ENCODE results near the gene RTN3.
"Not testable (repeated sequence)": the region's sequence is repeated elsewhere in the genome, so short reads cannot be mapped to it uniquely, and the experiment has no call there.

Gene RTN3, protein sequence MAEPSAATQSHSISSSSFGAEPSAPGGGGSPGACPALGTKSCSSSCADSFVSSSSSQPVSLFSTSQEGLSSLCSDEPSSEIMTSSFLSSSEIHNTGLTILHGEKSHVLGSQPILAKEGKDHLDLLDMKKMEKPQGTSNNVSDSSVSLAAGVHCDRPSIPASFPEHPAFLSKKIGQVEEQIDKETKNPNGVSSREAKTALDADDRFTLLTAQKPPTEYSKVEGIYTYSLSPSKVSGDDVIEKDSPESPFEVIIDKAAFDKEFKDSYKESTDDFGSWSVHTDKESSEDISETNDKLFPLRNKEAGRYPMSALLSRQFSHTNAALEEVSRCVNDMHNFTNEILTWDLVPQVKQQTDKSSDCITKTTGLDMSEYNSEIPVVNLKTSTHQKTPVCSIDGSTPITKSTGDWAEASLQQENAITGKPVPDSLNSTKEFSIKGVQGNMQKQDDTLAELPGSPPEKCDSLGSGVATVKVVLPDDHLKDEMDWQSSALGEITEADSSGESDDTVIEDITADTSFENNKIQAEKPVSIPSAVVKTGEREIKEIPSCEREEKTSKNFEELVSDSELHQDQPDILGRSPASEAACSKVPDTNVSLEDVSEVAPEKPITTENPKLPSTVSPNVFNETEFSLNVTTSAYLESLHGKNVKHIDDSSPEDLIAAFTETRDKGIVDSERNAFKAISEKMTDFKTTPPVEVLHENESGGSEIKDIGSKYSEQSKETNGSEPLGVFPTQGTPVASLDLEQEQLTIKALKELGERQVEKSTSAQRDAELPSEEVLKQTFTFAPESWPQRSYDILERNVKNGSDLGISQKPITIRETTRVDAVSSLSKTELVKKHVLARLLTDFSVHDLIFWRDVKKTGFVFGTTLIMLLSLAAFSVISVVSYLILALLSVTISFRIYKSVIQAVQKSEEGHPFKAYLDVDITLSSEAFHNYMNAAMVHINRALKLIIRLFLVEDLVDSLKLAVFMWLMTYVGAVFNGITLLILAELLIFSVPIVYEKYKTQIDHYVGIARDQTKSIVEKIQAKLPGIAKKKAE

DNA sequence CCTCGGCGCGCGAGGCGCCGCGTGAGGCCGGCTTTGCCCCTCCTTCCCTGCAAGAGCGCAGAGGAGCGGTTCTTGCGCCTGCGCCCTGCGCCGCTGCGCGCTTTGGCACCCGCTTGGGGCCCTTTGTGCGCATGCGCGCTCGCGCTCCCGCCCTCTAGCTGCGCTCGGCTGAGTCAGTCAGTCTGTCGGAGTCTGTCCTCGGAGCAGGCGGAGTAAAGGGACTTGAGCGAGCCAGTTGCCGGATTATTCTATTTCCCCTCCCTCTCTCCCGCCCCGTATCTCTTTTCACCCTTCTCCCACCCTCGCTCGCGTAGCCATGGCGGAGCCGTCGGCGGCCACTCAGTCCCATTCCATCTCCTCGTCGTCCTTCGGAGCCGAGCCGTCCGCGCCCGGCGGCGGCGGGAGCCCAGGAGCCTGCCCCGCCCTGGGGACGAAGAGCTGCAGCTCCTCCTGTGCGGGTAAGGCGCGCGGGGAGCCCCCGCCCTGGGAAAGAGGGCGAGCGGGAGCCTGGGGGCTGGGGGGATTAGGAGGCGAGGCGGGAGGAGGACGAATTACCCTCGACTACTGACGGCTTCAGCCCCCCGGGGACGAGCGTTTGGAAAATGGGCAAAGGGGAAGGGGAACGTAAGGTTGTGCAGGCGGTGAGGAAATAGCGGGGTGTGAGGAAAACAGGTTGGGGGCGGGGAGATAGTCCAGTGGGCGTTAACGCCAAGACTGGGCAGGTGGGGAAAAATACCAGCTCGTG is at the start of gene RTN3:
RTN3 (plus strand) TSS at position 180 of the 745 bp plus-strand sequence; CDS start at position 317, 137 bp downstream.
- peak; percentile 98 for DNase-seq (ENCODE audit: low read depth)
- peak within 1 kb of the TSS; percentile 84 for H3K4me3 ChIP-seq (ENCODE audit: low read length)
- TF ChIP-seq CTCF (IDR thresholded peaks at IDR 0.05; ENCODE audit: insufficient read depth, low read depth, low read length, missing control alignments): no peak

DNA sequence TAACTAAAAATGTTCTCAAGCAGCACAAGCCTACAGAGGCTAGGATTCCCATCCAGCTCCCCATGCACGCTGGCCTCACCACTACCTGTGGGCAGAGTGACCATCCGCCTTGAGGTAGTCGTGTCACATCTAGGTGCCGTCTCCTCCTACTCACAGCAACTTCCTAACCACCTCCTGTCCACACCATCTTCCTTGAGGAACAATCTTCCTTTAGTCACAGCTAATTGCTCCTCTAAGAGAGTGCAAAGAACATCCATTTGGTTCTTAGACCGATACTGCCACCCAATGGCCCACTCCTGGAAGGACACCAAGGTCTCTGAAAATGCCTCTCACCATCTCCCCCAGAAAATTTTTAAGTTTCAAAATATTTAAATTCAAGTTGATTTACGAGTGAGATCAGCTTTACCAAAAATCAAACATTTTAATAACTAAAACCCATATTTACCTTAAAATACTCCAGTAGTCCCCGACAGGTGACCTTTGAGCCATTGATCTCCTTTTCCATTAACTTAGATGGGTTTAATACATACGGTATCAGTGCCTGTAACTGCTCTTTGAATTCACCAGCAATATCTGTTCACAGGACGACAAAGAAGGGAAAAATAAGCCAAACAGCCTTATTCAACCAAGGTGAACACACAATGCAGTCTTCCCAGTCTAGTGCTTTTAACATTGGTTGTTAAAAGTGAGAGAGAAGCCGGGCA is 45.4 kb upstream of the RTN3 start:
- peak; percentile 87 for TF ChIP-seq CTCF (IDR thresholded peaks at IDR 0.05; ENCODE audit: insufficient read depth, low read depth, low read length, missing control alignments)
- DNase-seq (ENCODE audit: low read depth): peak; percentile 56
- no peak overlapping the region for H3K4me3 ChIP-seq (ENCODE audit: low read length)

GRCh38 chr11:63638436-63638835 is 42.9 kb upstream of the RTN3 start:
- not testable (repeated sequence) for DNase-seq (ENCODE audit: low read depth); H3K4me3 ChIP-seq (ENCODE audit: low read length)

- H3K4me3 ChIP-seq (ENCODE audit: low read length): no peak overlapping the region
- DNase-seq (ENCODE audit: low read depth): no peak
- TF ChIP-seq CTCF (IDR thresholded peaks at IDR 0.05; ENCODE audit: insufficient read depth, low read depth, low read length, missing control alignments): peak; percentile 12
Measured at GRCh38 chr11:63639199-63639832, 42.0 kb upstream of the RTN3 start.

- no peak for TF ChIP-seq CTCF (IDR thresholded peaks at IDR 0.05; ENCODE audit: insufficient read depth, low read depth, low read length, missing control alignments)
- no peak overlapping the region for H3K4me3 ChIP-seq (ENCODE audit: low read length)
- DNase-seq (ENCODE audit: low read depth): no peak
Measured at GRCh38 chr11:63641727-63642126, 39.6 kb upstream of the RTN3 start.

DNA sequence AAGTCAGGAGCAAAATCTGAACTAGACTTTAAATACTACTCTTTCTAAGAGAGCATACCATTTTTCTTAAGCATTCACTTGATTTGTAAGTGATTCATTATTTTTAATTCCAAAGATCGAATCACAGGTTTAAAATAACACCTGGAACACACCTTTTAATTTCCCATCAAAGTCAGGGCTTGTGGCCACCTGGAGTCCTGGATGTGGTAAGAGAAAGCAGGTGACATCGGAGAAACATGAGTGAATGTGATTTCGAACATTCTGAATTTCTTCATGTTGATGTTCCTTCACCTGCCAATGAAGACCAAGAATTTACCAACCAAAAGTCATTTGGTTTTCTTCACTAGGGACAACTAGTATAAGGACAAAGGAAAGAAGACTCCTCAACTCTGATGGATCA is 38.1 kb upstream of the RTN3 start:
- H3K4me3 ChIP-seq (ENCODE audit: low read length): no peak overlapping the region
- DNase-seq (ENCODE audit: low read depth): no peak
- no peak for TF ChIP-seq CTCF (IDR thresholded peaks at IDR 0.05; ENCODE audit: insufficient read depth, low read depth, low read length, missing control alignments)

Measured in epithelial cell of esophagus (primary cell).